IMR-90 (cell line): Measurements from ENCODE around the gene ISG20.

ENCODE experiments used
- CEBPB ChIP-seq: IDR thresholded peaks from 2 replicates; pipeline ENCODE4 v1.6.1; 2012; ENCODE audit warnings: low read depth, low read length, improper control_type of control experiment
- CHD1 ChIP-seq: IDR thresholded peaks from 2 replicates; pipeline ENCODE4 v1.6.1; 2012; ENCODE audit warnings: low read depth, low read length, improper control_type of control experiment
- CTCF ChIP-seq: conservative IDR thresholded peaks from 2 replicates; pipeline ENCODE4 v1.5.1; 2012; ENCODE audit warnings: mild to moderate bottlenecking, low read depth, low read length, improper control_type of control experiment
- FOS ChIP-seq: fragments of 150-350 bp; IDR thresholded peaks from 2 replicates; pipeline ENCODE4 v1.6.1; 2016; ENCODE audit warnings: low read depth, low read length
- MAFK ChIP-seq: IDR thresholded peaks from 2 replicates; pipeline ENCODE4 v1.6.1; 2012; ENCODE audit warnings: low read depth, low read length, improper control_type of control experiment
- POLR2A ChIP-seq: IDR thresholded peaks from 2 replicates; pipeline ENCODE4 v1.6.1; 2012; ENCODE audit warnings: mild to moderate bottlenecking, low read depth, low read length
- SMC3 ChIP-seq: fragments of 150-350 bp; IDR thresholded peaks from 2 replicates; pipeline ENCODE4 v1.6.1; 2016; ENCODE audit warnings: low read depth, mild to moderate bottlenecking, antibody characterized with exemption, low read length, moderate library complexity

GRCh38 chr15:88693191-88693590 lies 54.4 kb downstream of the ISG20 start:
- TF ChIP-seq CTCF (no peak), POLR2A (no peak), FOS (no peak), CEBPB (no peak), SMC3 (no peak), MAFK (no peak), CHD1 (no peak)
